H1 (cell line): ENCODE results near the gene MYO5B. TPM values are rescaled to one million over a fixed set of nuclear protein-coding genes. Genes with fewer than 3 reads are reported as not detected.
A peak's percentile ranks its signal among the peaks of the same experiment; 100 is the strongest.

Source experiments
- CTCF ChIA-PET: fragments of 300-600 bp; sonication (Branson Sonifier 250); formaldehyde crosslinking; loops from one replicate; lab custom pipeline; 2021; ENCODE audit not compliant: partially characterized antibody; lab: Charles Lee
- POLR2A ChIA-PET: fragments of 300-600 bp; sonication (Branson Sonifier 250); formaldehyde crosslinking; loops from one replicate; lab custom pipeline; 2021; ENCODE audit warnings: inconsistent platforms; ENCODE audit not compliant: partially characterized antibody; lab: Charles Lee
- DNase-seq, 2 experiments: peaks; one replicate each; pipeline versions ENCODE4 v3.0.0 to v3.0.0-alpha.2; 2010 to 2022; ENCODE audit warnings: low spot score in 2 of 2, low read depth in 1 of 2, mixed read lengths in 1 of 2
- FAIRE-seq: peaks from 2 replicates; lab custom pipeline; 2011; peaks lifted over from hg19 to GRCh38; lab: Jason Lieb, UNC
- H2AFZ ChIP-seq: 2 replicates; pipeline ENCODE4 v1.8.1; 2012; ENCODE audit warnings: low read length, inconsistent platforms
- H2AK5ac ChIP-seq: 2 replicates; pipeline ENCODE4 v1.6.1; 2013; ENCODE audit warnings: low read depth, low read length
- H2BK120ac ChIP-seq: replicated peaks from 2 replicates; pipeline ENCODE3; 2013; ENCODE audit warnings: low read depth, low read length, inconsistent platforms
- H2BK12ac ChIP-seq: 2 replicates; pipeline ENCODE4 v1.6.1; 2013; ENCODE audit warnings: low read depth, low read length
- H2BK15ac ChIP-seq: 2 replicates; pipeline ENCODE4 v1.6.1; 2013; ENCODE audit warnings: low read length
- H2BK20ac ChIP-seq: 2 replicates; pipeline ENCODE4 v1.6.1; 2013; ENCODE audit warnings: low read length
- H2BK5ac ChIP-seq: 2 replicates; pipeline ENCODE4 v1.6.1; 2013; ENCODE audit warnings: low read depth, low read length
- H3K14ac ChIP-seq: 2 replicates; pipeline ENCODE4 v1.6.1; 2013; ENCODE audit warnings: inconsistent platforms; ENCODE audit not compliant: insufficient read length
- H3K18ac ChIP-seq: 2 replicates; pipeline ENCODE4 v1.6.1; 2013; ENCODE audit warnings: low read length; ENCODE audit errors: extremely low read depth
- H3K23ac ChIP-seq: 2 replicates; pipeline ENCODE4 v1.6.1; 2013; ENCODE audit warnings: inconsistent platforms; ENCODE audit not compliant: insufficient read length
- H3K23me2 ChIP-seq: 2 replicates; pipeline ENCODE4 v1.6.1; 2013; ENCODE audit warnings: low read depth, low read length
- H3K27ac ChIP-seq: 2 replicates; pipeline ENCODE4 v1.6.1; 2011; ENCODE audit warnings: low read depth, low read length, inconsistent platforms
- H3K27me3 ChIP-seq, 4 experiments: replicated peaks in 1 of 4; 1 replicate in 1 of 4; 2 replicates in 3 of 4; pipeline versions ENCODE4 v1.6.1 to v1.8.1; 2011 to 2013; ENCODE audit warnings: low read length in 3 of 4, mild to moderate bottlenecking in 3 of 4, inconsistent platforms in 2 of 4, mixed read lengths in 2 of 4, moderate library complexity in 1 of 4; ENCODE audit not compliant: control insufficient read depth in 3 of 4, insufficient read depth in 3 of 4; ENCODE audit errors: extremely low read depth in 1 of 4
- H3K36me3 ChIP-seq, 4 experiments: 2 replicates each; pipeline versions ENCODE4 v1.6.1 to v1.8.1; 2011 to 2013; ENCODE audit warnings: mild to moderate bottlenecking in 4 of 4, low read length in 3 of 4, moderate library complexity in 2 of 4, control low read depth in 1 of 4, inconsistent platforms in 1 of 4; ENCODE audit not compliant: insufficient read depth in 4 of 4, control insufficient read depth in 2 of 4
- H3K4ac ChIP-seq: replicated peaks from 2 replicates; pipeline ENCODE3; 2013; ENCODE audit warnings: low read length, low read depth, mixed read lengths, inconsistent platforms; ENCODE audit not compliant: insufficient read length
- H3K4me1 ChIP-seq, 4 experiments: replicated peaks in 1 of 4; 1 replicate in 1 of 4; 2 replicates in 3 of 4; pipeline versions ENCODE4 v1.6.1 to v1.8.1; 2011 to 2013; ENCODE audit warnings: low read length in 3 of 4, inconsistent platforms in 2 of 4, mixed read lengths in 1 of 4; ENCODE audit not compliant: insufficient read depth in 4 of 4, control insufficient read depth in 3 of 4
- H3K4me2 ChIP-seq, 2 experiments: 2 replicates each; pipeline versions ENCODE4 v1.6.1 to v1.8.1; 2011 to 2013; ENCODE audit warnings: low read depth in 2 of 2, low read length in 2 of 2, control low read depth in 1 of 2, inconsistent platforms in 1 of 2, mild to moderate bottlenecking in 1 of 2; ENCODE audit not compliant: insufficient read depth in 1 of 2
- H3K4me3 ChIP-seq, 4 experiments: fragments of 200-600, 300-600 bp in 1 of 4; sonication (generic), shearing (Covaris generic), sonication (Bioruptor Twin) in 1 of 4; 2 replicates each; pipeline versions ENCODE4 v1.5.1 to v1.8.1; 2011 to 2016; ENCODE audit warnings: low read length in 4 of 4, low read depth in 3 of 4, control low read depth in 2 of 4, inconsistent platforms in 2 of 4, mild to moderate bottlenecking in 2 of 4, mixed read lengths in 1 of 4, moderate library complexity in 1 of 4; ENCODE audit not compliant: insufficient read depth in 2 of 4; ENCODE audit errors: extremely low read depth in 1 of 4
- H3K56ac ChIP-seq: replicated peaks from 2 replicates; pipeline ENCODE3; 2013; ENCODE audit warnings: low read depth, mild to moderate bottlenecking, mixed read lengths, low read length, inconsistent platforms; ENCODE audit not compliant: insufficient read length
- H3K79me1 ChIP-seq: 2 replicates; pipeline ENCODE4 v1.6.1; 2013; ENCODE audit warnings: low read depth, low read length, control low read depth
- H3K79me2 ChIP-seq, 2 experiments: 2 replicates each; pipeline versions ENCODE4 v1.6.1 to v1.8.1; 2012 to 2013; ENCODE audit warnings: low read length in 2 of 2, mild to moderate bottlenecking in 2 of 2, inconsistent platforms in 1 of 2; ENCODE audit not compliant: insufficient read depth in 2 of 2, control insufficient read depth in 1 of 2
- H3K9ac ChIP-seq, 4 experiments: replicated peaks in 1 of 4; 1 replicate in 1 of 4; 2 replicates in 3 of 4; pipeline versions ENCODE4 v1.6.1 to v1.8.1; 2011 to 2013; ENCODE audit warnings: low read depth in 3 of 4, low read length in 3 of 4, control low read depth in 2 of 4, mild to moderate bottlenecking in 2 of 4, moderate library complexity in 2 of 4, inconsistent platforms in 1 of 4; ENCODE audit errors: extremely low read depth in 1 of 4
- H3K9me3 ChIP-seq, 2 experiments: 2 replicates each; pipeline versions ENCODE4 v1.6.1 to v1.8.1; 2012 to 2013; ENCODE audit warnings: mild to moderate bottlenecking in 2 of 2, moderate library complexity in 2 of 2, control low read depth in 1 of 2, inconsistent platforms in 1 of 2, low read depth in 1 of 2, low read length in 1 of 2, mixed read lengths in 1 of 2; ENCODE audit not compliant: insufficient read depth in 2 of 2
- H4K20me1 ChIP-seq, 2 experiments: replicated peaks in 1 of 2; 2 replicates each; pipeline versions ENCODE3 to v1.8.1; 2011 to 2013; ENCODE audit warnings: inconsistent platforms in 2 of 2, low read length in 2 of 2, mild to moderate bottlenecking in 1 of 2; ENCODE audit not compliant: insufficient read depth in 2 of 2, control insufficient read depth in 1 of 2
- H4K5ac ChIP-seq: 2 replicates; pipeline ENCODE4 v1.6.1; 2013; ENCODE audit warnings: low read length, low read depth, mixed read lengths, inconsistent platforms; ENCODE audit not compliant: insufficient read length
- H4K8ac ChIP-seq: 2 replicates; pipeline ENCODE4 v1.8.0; 2013; ENCODE audit warnings: mild to moderate bottlenecking, moderate library complexity, low read length, inconsistent platforms; ENCODE audit not compliant: insufficient read depth; ENCODE audit errors: extremely low read depth
- H4K91ac ChIP-seq: replicated peaks from 2 replicates; pipeline ENCODE3; 2013; ENCODE audit warnings: low read length, mixed read lengths, inconsistent platforms; ENCODE audit not compliant: insufficient read length
- BCL11A ChIP-seq, 2 experiments: IDR thresholded peaks; one replicate each; pipeline ENCODE4 v1.6.1; 2011; ENCODE audit warnings: low read depth in 2 of 2, low read length in 2 of 2, mild to moderate bottlenecking in 2 of 2
- BRCA1 ChIP-seq: IDR thresholded peaks from 2 replicates; pipeline ENCODE4 v1.6.1; 2012; ENCODE audit warnings: low read depth, low read length, improper control_type of control experiment
- EZH2 ChIP-seq: fragments of 200-600 bp; sonication (generic); IDR thresholded peaks from 2 replicates; pipeline ENCODE4 v1.7.1; 2012; ENCODE audit warnings: low read depth, mild to moderate bottlenecking, moderate library complexity, low read length, inconsistent platforms; ENCODE audit not compliant: severe bottlenecking
- GABPA ChIP-seq: IDR thresholded peaks from 2 replicates; pipeline ENCODE4 v1.6.1; 2011; ENCODE audit warnings: mild to moderate bottlenecking, low read length, moderate library complexity, borderline replicate concordance; ENCODE audit not compliant: insufficient read depth
- NANOG ChIP-seq: IDR thresholded peaks from 2 replicates; pipeline ENCODE4 v1.6.1; 2011; ENCODE audit warnings: low read length, low read depth, mild to moderate bottlenecking, inconsistent platforms; ENCODE audit not compliant: insufficient read depth, poor library complexity, severe bottlenecking
- POU5F1 ChIP-seq: IDR thresholded peaks from 2 replicates; pipeline ENCODE4 v1.6.1; 2011; ENCODE audit warnings: low read depth, mild to moderate bottlenecking, low read length, moderate library complexity
- TAF7 ChIP-seq: optimal IDR thresholded peaks from 2 replicates; pipeline ENCODE3; 2011; ENCODE audit warnings: low read depth, mild to moderate bottlenecking, inconsistent platforms, low read length, moderate library complexity, borderline replicate concordance
- WGBS, 2 experiments: shearing (Covaris generic) in 1 of 2; methylation state at CpG; one replicate each; pipeline versions ENCODE4 v1.1.6 to v1.1.7; 2013 to 2015; ENCODE audit warnings: low lambda C conversion rate in 2 of 2, mixed read lengths in 2 of 2, inconsistent platforms in 1 of 2, low coverage in 1 of 2, missing lambda C conversion rate in 1 of 2; ENCODE audit not compliant: insufficient replicate concordance in 2 of 2, insufficient coverage in 1 of 2, insufficient read length in 1 of 2; ENCODE audit errors: extremely low coverage in 1 of 2, missing lambda C conversion rate in 1 of 2; 5-methylcytosine and 5-hydroxymethylcytosine counted together
- polyA plus RNA-seq, 7 experiments: library from polyadenylated mRNA; depleted of rRNA in 3 of 7; stranded (reverse) in 5 of 7; unstranded in 2 of 7; fragments of >200 nt in 5 of 7; fragments of 200-250 nt in 2 of 7; gene quantifications; 1 replicate in 5 of 7; 2 replicates in 1 of 7; 4 replicates in 1 of 7; pipeline versions ENCODE4 v1.2.1 to v1.2.3, GENCODE V29; 2011 to 2013; ENCODE audit warnings: missing spikeins in 2 of 7, mixed read lengths in 2 of 7
- total RNA-seq: library from RNA; stranded (reverse); fragmentation: NEBNext Ultra II Directional; extraction: Animal tissue kit (Norgen Biotek cat#: 25700); gene quantifications from 2 replicates; pipeline ENCODE4 v1.2.1, GENCODE V29; 2021
- TF ChIP-seq, protein P1 (sequence below): IDR thresholded peaks from 2 replicates; pipeline ENCODE4 v1.6.1; 2011; ENCODE audit warnings: low read length, improper control_type of control experiment
- TF ChIP-seq, protein P2 (sequence below): IDR thresholded peaks from 2 replicates; pipeline ENCODE4 v1.6.1; 2012; ENCODE audit warnings: low read length, inconsistent platforms

MYO5B gene
- total and polyA plus RNA-seq, 2 of the 8 experiments (the other 6 are each of a cell fraction or from before 2014, with no cell fraction given), result 6.4 to 7.7 TPM

DNA sequence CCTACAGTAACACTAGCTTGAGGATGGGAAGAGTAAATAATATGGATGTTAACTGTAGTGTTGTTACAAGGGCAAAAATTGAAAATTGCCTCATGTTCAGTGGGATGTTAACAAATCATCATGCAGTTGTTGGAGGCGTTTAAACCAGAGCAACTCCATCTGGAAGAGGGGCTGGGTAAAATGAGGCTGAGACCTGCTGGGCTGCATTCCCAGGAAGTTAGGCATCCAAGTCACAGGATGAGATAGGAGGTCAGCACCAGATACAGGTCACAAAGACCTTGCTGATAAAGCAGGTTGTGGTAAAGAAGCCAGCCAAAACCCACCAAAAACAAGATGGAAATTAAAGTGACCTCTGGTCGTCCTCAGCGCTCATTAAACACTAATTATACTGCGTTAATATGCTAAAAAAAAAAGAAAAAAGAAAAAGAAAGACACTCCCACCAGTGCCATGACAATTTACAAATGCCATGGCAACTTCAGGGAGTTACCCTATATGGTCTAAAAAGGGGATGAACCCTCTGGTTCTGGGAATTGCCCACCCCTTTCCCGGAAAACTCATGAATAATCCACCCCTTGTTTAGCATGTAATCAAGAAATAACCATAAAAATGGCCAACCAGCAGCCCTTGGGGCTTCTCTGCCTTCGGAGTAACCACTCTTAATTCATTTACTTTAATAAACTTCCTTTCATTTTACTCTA lies 101.4 kb downstream of the MYO5B start:
- ChIA-PET POLR2A (no interaction called here), CTCF (no interaction called here)
- no peak overlapping the region for H3K4me2 ChIP-seq
- H4K20me1 ChIP-seq, result no peaks in the 10 kb centered on the region
- H2BK120ac ChIP-seq, result no peak overlapping the region
- no peaks in the 10 kb centered on the region for H3K9me3 ChIP-seq
- H3K79me2 ChIP-seq, result no peaks in the 10 kb centered on the region
- no peak overlapping the region for H2AFZ ChIP-seq
- H3K79me1 ChIP-seq, result no peaks in the 10 kb centered on the region
- no peaks in the 10 kb centered on the region for H3K27me3 ChIP-seq
- H4K91ac ChIP-seq, result no peak overlapping the region
- no peak overlapping the region for H2BK12ac ChIP-seq
- no peak overlapping the region for H3K4me3 ChIP-seq
- H3K9ac ChIP-seq, result no peak overlapping the region
- H3K23ac ChIP-seq, result no peak overlapping the region
- H4K8ac ChIP-seq, result no peak overlapping the region
- H3K14ac ChIP-seq, result no peak overlapping the region
- peak; percentile 48 for FAIRE-seq
- H3K36me3 ChIP-seq, result no peaks in the 10 kb centered on the region
- peaks cover 5 to 16% (median 12%) of the 10 kb centered on the region in 4 experiments; a peak in 4 of 7 replicates for H3K4me1 ChIP-seq
- H3K23me2 ChIP-seq, result 0 out of 2 replicates have a peak, but pooled peaks cover 2% of the 10 kb centered on the region
- WGBS, 2 experiments, result 95% methylated on average over 5 of the region's 6 CpGs; no CpG with 5 or more reads in 1 of the 2 experiments
- H4K5ac ChIP-seq, result no peak overlapping the region
- no peak overlapping the region for H2BK20ac ChIP-seq
- no peak for DNase-seq
- H3K56ac ChIP-seq, result no peak overlapping the region
- no peak overlapping the region for H2BK15ac ChIP-seq
- no peak overlapping the region for H3K4ac ChIP-seq
- no peak overlapping the region for H2BK5ac ChIP-seq
- H3K18ac ChIP-seq, result no peak overlapping the region
- no peak overlapping the region for H3K27ac ChIP-seq
- no peak overlapping the region for H2AK5ac ChIP-seq
- TF ChIP-seq BRCA1 (no peak), TAF7 (no peak), BCL11A (IDR thresholded peaks at IDR 0.05; ENCODE audit: low read depth in 2 of 2, low read length in 2 of 2) (no peak), POU5F1 (no peak), NANOG (no peak), GABPA (no peak), EZH2 (no peak)
- TF ChIP-seq, protein P1, sequence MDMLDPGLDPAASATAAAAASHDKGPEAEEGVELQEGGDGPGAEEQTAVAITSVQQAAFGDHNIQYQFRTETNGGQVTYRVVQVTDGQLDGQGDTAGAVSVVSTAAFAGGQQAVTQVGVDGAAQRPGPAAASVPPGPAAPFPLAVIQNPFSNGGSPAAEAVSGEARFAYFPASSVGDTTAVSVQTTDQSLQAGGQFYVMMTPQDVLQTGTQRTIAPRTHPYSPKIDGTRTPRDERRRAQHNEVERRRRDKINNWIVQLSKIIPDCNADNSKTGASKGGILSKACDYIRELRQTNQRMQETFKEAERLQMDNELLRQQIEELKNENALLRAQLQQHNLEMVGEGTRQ, result no peak
- TF ChIP-seq, protein P2, sequence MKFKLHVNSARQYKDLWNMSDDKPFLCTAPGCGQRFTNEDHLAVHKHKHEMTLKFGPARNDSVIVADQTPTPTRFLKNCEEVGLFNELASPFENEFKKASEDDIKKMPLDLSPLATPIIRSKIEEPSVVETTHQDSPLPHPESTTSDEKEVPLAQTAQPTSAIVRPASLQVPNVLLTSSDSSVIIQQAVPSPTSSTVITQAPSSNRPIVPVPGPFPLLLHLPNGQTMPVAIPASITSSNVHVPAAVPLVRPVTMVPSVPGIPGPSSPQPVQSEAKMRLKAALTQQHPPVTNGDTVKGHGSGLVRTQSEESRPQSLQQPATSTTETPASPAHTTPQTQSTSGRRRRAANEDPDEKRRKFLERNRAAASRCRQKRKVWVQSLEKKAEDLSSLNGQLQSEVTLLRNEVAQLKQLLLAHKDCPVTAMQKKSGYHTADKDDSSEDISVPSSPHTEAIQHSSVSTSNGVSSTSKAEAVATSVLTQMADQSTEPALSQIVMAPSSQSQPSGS, result no peak
